Calu3 (cell line): ENCODE measurements around the gene OLFM2. TPM values are rescaled to one million over a fixed set of nuclear protein-coding genes. Genes with fewer than 3 reads are reported as not detected.
A peak's percentile ranks its signal among the peaks of the same experiment; 100 is the strongest.

Experiments
- BruUV-seq: library from RNA; stranded (reverse); fragments of 400-500 nt; replicated peaks from 2 replicates; lab custom pipeline; 2021; lab: Mats Ljungman, UMichigan
- CTCF ChIA-PET: fragments of 300-600 bp; sonication (Branson Sonifier 250); formaldehyde crosslinking; loops from one replicate; lab custom pipeline; 2022; ENCODE audit warnings: antibody characterized with exemption; lab: Charles Lee
- DNase-seq: peaks from one replicate; pipeline ENCODE4 v3.0.0; 2022
- H3K27ac Mint-ChIP-seq: one replicate; pipeline ENCODE4 v1.8.0; 2022; ENCODE audit warnings: mixed read lengths; ENCODE audit not compliant: unreplicated experiment
- H3K27me3 Mint-ChIP-seq: one replicate; pipeline ENCODE4 v1.8.0; 2022; ENCODE audit warnings: mixed read lengths; ENCODE audit not compliant: unreplicated experiment
- H3K36me3 Mint-ChIP-seq: one replicate; pipeline ENCODE4 v1.8.0; 2022; ENCODE audit warnings: mild to moderate bottlenecking, moderate library complexity, mixed read lengths; ENCODE audit not compliant: insufficient read depth, unreplicated experiment
- H3K4me1 Mint-ChIP-seq: one replicate; pipeline ENCODE4 v1.8.0; 2022; ENCODE audit warnings: mild to moderate bottlenecking, low read depth, mixed read lengths; ENCODE audit not compliant: unreplicated experiment
- H3K4me3 Mint-ChIP-seq: one replicate; pipeline ENCODE4 v1.8.0; 2022; ENCODE audit warnings: mild to moderate bottlenecking, low read depth, moderate library complexity, mixed read lengths; ENCODE audit not compliant: unreplicated experiment
- H3K9me3 Mint-ChIP-seq: one replicate; pipeline ENCODE4 v1.8.0; 2022; ENCODE audit warnings: low read depth, mixed read lengths; ENCODE audit not compliant: unreplicated experiment
- CTCF ChIP-seq: fragments of 200-600 bp; IDR thresholded peaks from one replicate; pipeline ENCODE4 v1.8.0; 2022; ENCODE audit warnings: antibody characterized with exemption; ENCODE audit not compliant: unreplicated experiment
- intact Hi-C: fragments of 100-400 bp; cut with micrococcal nuclease; formaldehyde crosslinking; loops from one replicate; pipeline ENCODE4 v1.10.0; 2022; ENCODE audit not compliant: unreplicated experiment
- total RNA-seq: library from RNA; stranded (reverse); gene quantifications from 2 replicates; pipeline ENCODE4 v1.2.3, GENCODE V29; 2022

The OLFM2 gene
- total RNA-seq, 1 experiment from 2014 or later, result 11.2 TPM

- Mint-ChIP-seq H3K9me3 (no peaks in the 10 kb centered on the region), H3K4me3 (peak overlapping the region; percentile 80), H3K27ac (peak overlapping the region; percentile 79), H3K4me1 (no peaks in the 10 kb centered on the region), H3K27me3 (no peaks in the 10 kb centered on the region), H3K36me3 (peaks cover 31% of the 10 kb centered on the region)
- CTCF ChIA-PET, result interaction anchor here (0.6 to 0.7 kb wide), 3 partner anchors 24 to 1299 kb away, joined by 3 to 8 read pairs (median 8); no protein-coding TSS in a partner anchor
- no TSS peak for BruUV-seq
- intact Hi-C loops, result no loop called here
- no peak for TF ChIP-seq CTCF
- no peak for DNase-seq
These were observed 118.1 kb downstream of the OLFM2 start for GRCh38 chr19:9818175-9818733.

GRCh38 chr19:9811139-9811538 is 125.2 kb downstream of the OLFM2 start:
- Mint-ChIP-seq H3K4me1 (no peaks in the 10 kb centered on the region), H3K36me3 (peaks cover 15% of the 10 kb centered on the region), H3K27ac (no peak overlapping the region), H3K4me3 (no peak overlapping the region), H3K27me3 (no peaks in the 10 kb centered on the region), H3K9me3 (no peaks in the 10 kb centered on the region)
- CTCF ChIA-PET, result no interaction called here
- intact Hi-C loops, result no loop called here
- DNase-seq, result no peak
- no TSS peak for BruUV-seq
- TF ChIP-seq CTCF, result no peak

GRCh38 chr19:9808855-9809824 is 127.2 kb downstream of the OLFM2 start:
- H3K27ac Mint-ChIP-seq, result peak overlapping the region; percentile 56
- H3K36me3 Mint-ChIP-seq, result peaks cover 14% of the 10 kb centered on the region
- H3K9me3 Mint-ChIP-seq, result no peaks in the 10 kb centered on the region
- BruUV-seq, result no TSS peak
- intact Hi-C loops, result no loop called here
- CTCF ChIA-PET, result interaction anchor here (0.6 to 0.7 kb wide), 4 partner anchors 12 to 614 kb away, joined by 3 to 8 read pairs (median 4); no protein-coding TSS in a partner anchor
- no peak overlapping the region for H3K4me3 Mint-ChIP-seq
- H3K27me3 Mint-ChIP-seq, result no peaks in the 10 kb centered on the region
- DNase-seq, result no peak
- no peaks in the 10 kb centered on the region for H3K4me1 Mint-ChIP-seq
- TF ChIP-seq CTCF, result no peak

- no peaks in the 10 kb centered on the region for H3K9me3 Mint-ChIP-seq
- CTCF ChIA-PET, result interaction anchor here (0.6 kb wide), 1 partner anchor 1174 kb away, joined by 4 read pairs; no protein-coding TSS in a partner anchor
- no peak for DNase-seq
- no peak overlapping the region for H3K4me3 Mint-ChIP-seq
- TF ChIP-seq CTCF, result no peak
- BruUV-seq, result no TSS peak
- H3K36me3 Mint-ChIP-seq, result peaks cover 17% of the 10 kb centered on the region
- no peaks in the 10 kb centered on the region for H3K27me3 Mint-ChIP-seq
- no peaks in the 10 kb centered on the region for H3K4me1 Mint-ChIP-seq
- intact Hi-C loops, result no loop called here
- H3K27ac Mint-ChIP-seq, result no peak overlapping the region
These were observed 129.5 kb downstream of the OLFM2 start for GRCh38 chr19:9806803-9807202.

Other genes starting within 250 kb of the OLFM2 start
- gene ZNF846, start 167.8 kb downstream of the OLFM2 start, total RNA-seq, result 7.8 and 8.0 TPM in 2 replicates
- gene FBXL12, start 117.4 kb downstream of the OLFM2 start, total RNA-seq, result 20.7 and 21.4 TPM in 2 replicates
- 233 and 234 TPM in 2 replicates for gene UBL5, start 108.6 kb downstream of the OLFM2 start, total RNA-seq
- 49.5 and 51.0 TPM in 2 replicates for gene PIN1, start 101.2 kb downstream of the OLFM2 start, total RNA-seq
- 0.26 and 0.49 TPM in 2 replicates for gene COL5A3, start 74.0 kb upstream of the OLFM2 start, total RNA-seq
- not detected in 2 replicates for gene RDH8, start 77.0 kb upstream of the OLFM2 start, total RNA-seq
- gene SHFL, start 149.8 kb upstream of the OLFM2 start, total RNA-seq, result 37.3 and 61.5 TPM in 2 replicates
- gene ANGPTL6, start 166.2 kb upstream of the OLFM2 start, total RNA-seq, result 0.59 and 1.2 TPM in 2 replicates
- gene PPAN, start 169.8 kb upstream of the OLFM2 start, total RNA-seq, result 52.2 and 56.4 TPM in 2 replicates
- 20.7 and 25.2 TPM in 2 replicates for gene P2RY11, start 175.2 kb upstream of the OLFM2 start, total RNA-seq
- gene EIF3G, start 183.4 kb upstream of the OLFM2 start, total RNA-seq, result 143 and 149 TPM in 2 replicates